HG02571 (cell line): ENCODE data around the gene SYCE1L.

Source experiments
- ATAC-seq: cut with Tn5 transposase; IDR thresholded peaks from one replicate; pipeline ENCODE4 v1.9.1; 2021; ENCODE audit warnings: mild to moderate bottlenecking, moderate library complexity; ENCODE audit not compliant: unreplicated experiment

SYCE1L gene

GRCh38 chr16:77246150-77246549, 46.9 kb downstream of the SYCE1L start:
- no peak for ATAC-seq

GRCh38 chr16:77250400-77250799, 51.2 kb downstream of the SYCE1L start:
- ATAC-seq, result no peak
